ENCODE measurements around the gene SUGCT. TPM values are rescaled to one million over a fixed set of nuclear protein-coding genes. Genes with fewer than 3 reads are reported as not detected.

Gene SUGCT
- total and polyA plus RNA-seq, 2 of the 8 experiments (the other 6 are each of a cell fraction or from before 2014, with no cell fraction given) = 2.8 to 5.4 TPM

DNA sequence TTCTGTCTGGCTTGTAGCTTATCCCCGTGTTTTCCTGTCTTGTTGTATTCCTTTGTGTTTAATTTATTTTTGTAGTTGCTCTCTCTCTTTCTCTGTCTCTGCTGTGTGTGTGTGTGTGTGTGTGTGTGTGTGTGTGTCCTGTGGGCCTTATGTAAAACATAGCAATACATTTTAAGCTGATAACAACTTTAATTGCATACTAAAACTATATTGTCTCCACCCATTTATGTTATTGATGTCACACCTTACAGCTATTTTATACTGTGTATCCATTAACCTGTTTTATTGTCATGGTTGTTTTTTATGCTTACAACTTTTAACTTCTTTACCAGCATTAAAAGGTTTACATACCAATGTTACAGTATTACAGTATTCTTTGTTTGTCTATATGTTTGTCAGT, 293.6 kb downstream of the SUGCT start (continued):
- no peak for TF ChIP-seq SIN3A (conservative IDR thresholded peaks at IDR 0.05 in 1 of 2, IDR thresholded peaks at IDR 0.05 in 1 of 2; ENCODE audit: low read depth in 1 of 2, low read length in 2 of 2)
- no peak for TF ChIP-seq CBX5 (IDR thresholded peaks at IDR 0.05; ENCODE audit: low read depth, low read length)
- TF ChIP-seq SUZ12 (IDR thresholded peaks at IDR 0.05; ENCODE audit: low read length) = no peak
- TF ChIP-seq, protein P1, sequence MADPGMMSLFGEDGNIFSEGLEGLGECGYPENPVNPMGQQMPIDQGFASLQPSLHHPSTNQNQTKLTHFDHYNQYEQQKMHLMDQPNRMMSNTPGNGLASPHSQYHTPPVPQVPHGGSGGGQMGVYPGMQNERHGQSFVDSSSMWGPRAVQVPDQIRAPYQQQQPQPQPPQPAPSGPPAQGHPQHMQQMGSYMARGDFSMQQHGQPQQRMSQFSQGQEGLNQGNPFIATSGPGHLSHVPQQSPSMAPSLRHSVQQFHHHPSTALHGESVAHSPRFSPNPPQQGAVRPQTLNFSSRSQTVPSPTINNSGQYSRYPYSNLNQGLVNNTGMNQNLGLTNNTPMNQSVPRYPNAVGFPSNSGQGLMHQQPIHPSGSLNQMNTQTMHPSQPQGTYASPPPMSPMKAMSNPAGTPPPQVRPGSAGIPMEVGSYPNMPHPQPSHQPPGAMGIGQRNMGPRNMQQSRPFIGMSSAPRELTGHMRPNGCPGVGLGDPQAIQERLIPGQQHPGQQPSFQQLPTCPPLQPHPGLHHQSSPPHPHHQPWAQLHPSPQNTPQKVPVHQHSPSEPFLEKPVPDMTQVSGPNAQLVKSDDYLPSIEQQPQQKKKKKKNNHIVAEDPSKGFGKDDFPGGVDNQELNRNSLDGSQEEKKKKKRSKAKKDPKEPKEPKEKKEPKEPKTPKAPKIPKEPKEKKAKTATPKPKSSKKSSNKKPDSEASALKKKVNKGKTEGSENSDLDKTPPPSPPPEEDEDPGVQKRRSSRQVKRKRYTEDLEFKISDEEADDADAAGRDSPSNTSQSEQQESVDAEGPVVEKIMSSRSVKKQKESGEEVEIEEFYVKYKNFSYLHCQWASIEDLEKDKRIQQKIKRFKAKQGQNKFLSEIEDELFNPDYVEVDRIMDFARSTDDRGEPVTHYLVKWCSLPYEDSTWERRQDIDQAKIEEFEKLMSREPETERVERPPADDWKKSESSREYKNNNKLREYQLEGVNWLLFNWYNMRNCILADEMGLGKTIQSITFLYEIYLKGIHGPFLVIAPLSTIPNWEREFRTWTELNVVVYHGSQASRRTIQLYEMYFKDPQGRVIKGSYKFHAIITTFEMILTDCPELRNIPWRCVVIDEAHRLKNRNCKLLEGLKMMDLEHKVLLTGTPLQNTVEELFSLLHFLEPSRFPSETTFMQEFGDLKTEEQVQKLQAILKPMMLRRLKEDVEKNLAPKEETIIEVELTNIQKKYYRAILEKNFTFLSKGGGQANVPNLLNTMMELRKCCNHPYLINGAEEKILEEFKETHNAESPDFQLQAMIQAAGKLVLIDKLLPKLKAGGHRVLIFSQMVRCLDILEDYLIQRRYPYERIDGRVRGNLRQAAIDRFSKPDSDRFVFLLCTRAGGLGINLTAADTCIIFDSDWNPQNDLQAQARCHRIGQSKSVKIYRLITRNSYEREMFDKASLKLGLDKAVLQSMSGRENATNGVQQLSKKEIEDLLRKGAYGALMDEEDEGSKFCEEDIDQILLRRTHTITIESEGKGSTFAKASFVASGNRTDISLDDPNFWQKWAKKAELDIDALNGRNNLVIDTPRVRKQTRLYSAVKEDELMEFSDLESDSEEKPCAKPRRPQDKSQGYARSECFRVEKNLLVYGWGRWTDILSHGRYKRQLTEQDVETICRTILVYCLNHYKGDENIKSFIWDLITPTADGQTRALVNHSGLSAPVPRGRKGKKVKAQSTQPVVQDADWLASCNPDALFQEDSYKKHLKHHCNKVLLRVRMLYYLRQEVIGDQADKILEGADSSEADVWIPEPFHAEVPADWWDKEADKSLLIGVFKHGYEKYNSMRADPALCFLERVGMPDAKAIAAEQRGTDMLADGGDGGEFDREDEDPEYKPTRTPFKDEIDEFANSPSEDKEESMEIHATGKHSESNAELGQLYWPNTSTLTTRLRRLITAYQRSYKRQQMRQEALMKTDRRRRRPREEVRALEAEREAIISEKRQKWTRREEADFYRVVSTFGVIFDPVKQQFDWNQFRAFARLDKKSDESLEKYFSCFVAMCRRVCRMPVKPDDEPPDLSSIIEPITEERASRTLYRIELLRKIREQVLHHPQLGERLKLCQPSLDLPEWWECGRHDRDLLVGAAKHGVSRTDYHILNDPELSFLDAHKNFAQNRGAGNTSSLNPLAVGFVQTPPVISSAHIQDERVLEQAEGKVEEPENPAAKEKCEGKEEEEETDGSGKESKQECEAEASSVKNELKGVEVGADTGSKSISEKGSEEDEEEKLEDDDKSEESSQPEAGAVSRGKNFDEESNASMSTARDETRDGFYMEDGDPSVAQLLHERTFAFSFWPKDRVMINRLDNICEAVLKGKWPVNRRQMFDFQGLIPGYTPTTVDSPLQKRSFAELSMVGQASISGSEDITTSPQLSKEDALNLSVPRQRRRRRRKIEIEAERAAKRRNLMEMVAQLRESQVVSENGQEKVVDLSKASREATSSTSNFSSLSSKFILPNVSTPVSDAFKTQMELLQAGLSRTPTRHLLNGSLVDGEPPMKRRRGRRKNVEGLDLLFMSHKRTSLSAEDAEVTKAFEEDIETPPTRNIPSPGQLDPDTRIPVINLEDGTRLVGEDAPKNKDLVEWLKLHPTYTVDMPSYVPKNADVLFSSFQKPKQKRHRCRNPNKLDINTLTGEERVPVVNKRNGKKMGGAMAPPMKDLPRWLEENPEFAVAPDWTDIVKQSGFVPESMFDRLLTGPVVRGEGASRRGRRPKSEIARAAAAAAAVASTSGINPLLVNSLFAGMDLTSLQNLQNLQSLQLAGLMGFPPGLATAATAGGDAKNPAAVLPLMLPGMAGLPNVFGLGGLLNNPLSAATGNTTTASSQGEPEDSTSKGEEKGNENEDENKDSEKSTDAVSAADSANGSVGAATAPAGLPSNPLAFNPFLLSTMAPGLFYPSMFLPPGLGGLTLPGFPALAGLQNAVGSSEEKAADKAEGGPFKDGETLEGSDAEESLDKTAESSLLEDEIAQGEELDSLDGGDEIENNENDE (IDR thresholded peaks at IDR 0.05; ENCODE audit: insufficient replicate concordance, low read length) = no peak
- TF ChIP-seq BACH1 (IDR thresholded peaks at IDR 0.05; ENCODE audit: low read length) = no peak
- TF ChIP-seq RAD21 (IDR thresholded peaks at IDR 0.05 in 1 of 2, conservative IDR thresholded peaks at IDR 0.05 in 1 of 2; ENCODE audit: low read depth in 2 of 2, low read length in 2 of 2) = no peak
